Central memory CD8-positive, alpha-beta T cell (primary cell): ENCODE results near the gene SCIMP.

Source experiments
- ATAC-seq: fragments of 150-1000 bp; cut with Tn5 transposase; replicated peaks from 2 replicates; pipeline ENCODE4 v1.10.0; 2022; ENCODE audit warnings: mild to moderate bottlenecking, moderate FRiP score, moderate number of reproducible peaks; ENCODE audit not compliant: poor library complexity, severe bottlenecking; ENCODE audit errors: extremely low read depth
- DNase-seq, 2 donors: peaks; one replicate each; pipeline ENCODE4 v3.0.0; 2021; ENCODE audit warnings: low spot score in 2 of 2
- H3K27ac Mint-ChIP-seq: one replicate; pipeline ENCODE4 v1.8.0; 2022; ENCODE audit warnings: low read depth, mild to moderate bottlenecking, moderate library complexity, mixed read lengths
- H3K27me3 Mint-ChIP-seq: one replicate; pipeline ENCODE4 v1.8.0; 2022; ENCODE audit warnings: mixed read lengths
- H3K36me3 Mint-ChIP-seq: one replicate; pipeline ENCODE4 v1.8.0; 2022; ENCODE audit warnings: mild to moderate bottlenecking, moderate library complexity, mixed read lengths; ENCODE audit not compliant: insufficient read depth
- H3K4me1 Mint-ChIP-seq: one replicate; pipeline ENCODE4 v1.8.0; 2022; ENCODE audit warnings: mixed read lengths
- H3K4me3 Mint-ChIP-seq: one replicate; pipeline ENCODE4 v1.8.0; 2022; ENCODE audit warnings: mild to moderate bottlenecking, moderate library complexity, mixed read lengths
- H3K9me3 Mint-ChIP-seq: one replicate; pipeline ENCODE4 v1.8.0; 2022; ENCODE audit warnings: mixed read lengths

SCIMP gene

GRCh38 chr17:5234645-5235576 is at the start of gene SCIMP:
Gene SCIMP (minus strand): TSS chr17:5234860. CDS start chr17:5234755, 105 bp downstream.
- H3K4me3 Mint-ChIP-seq = no peak within 1 kb of the TSS
- H3K4me1 Mint-ChIP-seq = peaks cover 51% of the 10 kb centered on the region
- H3K27ac Mint-ChIP-seq = peak within 1 kb of the TSS; percentile 67
- H3K36me3 Mint-ChIP-seq = peaks cover 1% of the 10 kb centered on the region
- ATAC-seq = no peak
- peaks cover 6% of the 10 kb centered on the region for H3K9me3 Mint-ChIP-seq
- no peak for DNase-seq
- no peaks in the 10 kb centered on the region for H3K27me3 Mint-ChIP-seq

DNA sequence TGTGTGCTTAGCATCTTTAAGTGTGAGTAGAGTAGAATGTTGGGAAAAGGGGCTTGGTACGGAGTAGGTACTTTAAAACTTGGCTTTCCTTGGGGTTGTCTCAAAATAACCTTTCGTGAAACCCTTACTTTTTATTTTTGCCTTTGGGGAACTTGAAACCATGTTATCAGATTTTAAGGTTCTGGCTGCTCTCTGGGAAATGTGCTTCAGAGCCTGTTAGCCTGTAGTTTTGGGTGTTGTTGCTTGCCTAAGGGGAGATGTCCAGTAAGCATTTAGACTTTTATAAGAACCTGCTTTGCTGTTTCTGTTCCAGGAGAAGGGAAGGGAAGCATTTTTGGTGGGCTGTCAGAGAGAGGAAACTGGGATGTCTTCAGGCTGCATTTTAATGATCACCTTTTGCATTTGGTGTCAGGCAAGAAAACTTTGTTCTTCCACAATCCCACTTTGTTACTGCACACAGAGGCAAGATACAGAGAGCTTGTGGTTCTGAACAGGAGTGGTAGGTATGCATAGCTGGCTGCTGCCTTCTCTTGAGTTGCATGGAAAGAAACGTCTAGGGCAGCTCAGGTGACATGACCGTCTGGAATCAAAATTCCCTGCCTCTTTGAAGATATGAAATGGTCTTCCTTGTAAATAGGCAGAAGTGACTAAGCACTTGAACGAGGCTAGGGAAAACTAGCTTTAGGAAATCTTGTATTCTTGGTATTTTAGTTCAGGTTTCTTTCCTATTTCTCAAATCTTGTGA is 49.1 kb upstream of the SCIMP start:
- no peaks in the 10 kb centered on the region for H3K9me3 Mint-ChIP-seq

DNA sequence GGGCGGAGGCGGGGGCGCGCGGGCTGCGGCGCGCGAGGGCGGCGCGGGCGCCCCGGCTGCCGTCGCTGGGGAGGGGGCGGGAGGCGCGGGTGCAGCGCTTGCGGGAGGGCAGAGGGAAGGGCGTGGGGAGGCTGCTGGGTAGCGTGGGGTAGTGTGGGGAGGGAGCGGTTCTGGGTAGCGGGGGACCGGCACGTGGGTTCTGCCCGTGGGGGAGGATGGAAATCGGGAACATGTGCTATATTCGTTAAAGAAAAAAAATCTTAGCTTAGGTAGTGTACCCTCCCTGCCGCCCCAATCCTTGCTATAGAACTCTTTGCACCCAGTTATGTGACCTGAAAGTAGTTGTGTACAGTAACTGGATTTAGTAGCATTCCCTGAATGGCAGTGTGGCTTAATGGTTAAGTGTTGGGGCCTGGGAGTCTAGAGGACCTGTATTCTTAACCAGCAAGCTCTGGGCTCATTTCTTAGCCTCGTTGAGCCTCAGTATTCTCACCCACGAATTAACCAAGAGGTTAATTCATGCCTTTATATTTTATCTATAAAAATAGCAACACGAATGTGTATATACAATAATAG is 48.1 kb upstream of the SCIMP start:
- no peaks in the 10 kb centered on the region for H3K9me3 Mint-ChIP-seq
- H3K4me1 Mint-ChIP-seq = peaks cover 43% of the 10 kb centered on the region
- peak overlapping the region; percentile 85 for H3K4me3 Mint-ChIP-seq
- DNase-seq (peak; percentile 14), ATAC-seq (peak; percentile 48)
- peaks cover 20% of the 10 kb centered on the region for H3K36me3 Mint-ChIP-seq
- H3K27me3 Mint-ChIP-seq = no peaks in the 10 kb centered on the region
- H3K27ac Mint-ChIP-seq = peak overlapping the region; percentile 91

More for the DNA sequence above, 49.1 kb upstream of the SCIMP start:
- no peak for DNase-seq
- ATAC-seq = no peak
- Mint-ChIP-seq H3K36me3 (peaks cover 23% of the 10 kb centered on the region), H3K27me3 (no peaks in the 10 kb centered on the region), H3K4me1 (peaks cover 51% of the 10 kb centered on the region), H3K27ac (peak overlapping the region; percentile 91), H3K4me3 (peak overlapping the region; percentile 85)

DNA sequence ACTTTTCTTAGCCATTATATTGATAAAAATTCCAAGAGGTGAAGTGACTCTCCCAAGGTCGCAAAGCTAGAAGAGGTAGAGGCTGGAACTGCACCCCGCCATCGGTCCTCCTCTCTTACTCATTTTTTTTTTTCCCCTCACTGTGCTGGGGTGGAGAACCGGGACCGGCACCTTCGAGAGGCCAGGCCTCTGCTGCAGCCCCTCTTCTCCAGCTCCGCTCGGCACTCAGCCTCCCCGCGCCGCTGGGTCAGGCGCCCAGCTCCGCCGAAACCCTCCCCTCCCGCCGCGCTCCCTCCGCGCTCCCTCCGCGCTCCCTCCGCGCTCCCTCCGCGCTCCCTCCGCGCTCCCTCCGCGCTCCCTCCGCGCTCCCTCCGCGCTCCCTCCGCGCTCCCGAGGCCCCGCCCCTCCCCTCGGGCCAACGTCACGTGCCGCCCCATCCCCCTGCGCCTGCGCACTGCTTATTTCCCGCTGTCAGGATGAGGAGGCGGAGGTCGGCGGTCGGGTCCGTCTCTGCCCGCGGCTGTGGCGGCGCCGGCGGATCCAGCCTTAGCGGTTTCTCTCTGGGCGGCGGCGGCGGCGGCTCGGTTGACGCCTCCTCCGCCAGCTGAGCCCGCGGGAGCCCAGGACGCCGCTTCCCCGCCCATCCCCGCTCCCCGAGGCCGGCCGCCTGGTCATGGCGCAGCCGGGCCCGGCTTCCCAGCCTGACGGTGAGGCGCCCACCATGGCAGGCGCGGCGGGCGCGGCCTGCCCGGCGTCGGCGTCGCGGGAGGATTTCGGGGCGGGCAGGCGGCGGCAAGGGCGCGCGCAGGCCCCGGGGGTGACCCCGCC is 47.4 kb upstream of the SCIMP start, which contains the start of gene RABEP1:
TSS of gene RABEP1 (plus strand) at position 471 of the 828 bp plus-strand sequence. CDS start at position 674, 203 bp downstream.
- H3K27me3 Mint-ChIP-seq = no peaks in the 10 kb centered on the region
- no peaks in the 10 kb centered on the region for H3K9me3 Mint-ChIP-seq
- H3K4me3 Mint-ChIP-seq = peak within 1 kb of the TSS; percentile 85
- H3K36me3 Mint-ChIP-seq = peaks cover 20% of the 10 kb centered on the region
- H3K27ac Mint-ChIP-seq = peak within 1 kb of the TSS; percentile 91
- DNase-seq (peak; percentile 82 to 83), ATAC-seq (peak; percentile 78)
- peaks cover 41% of the 10 kb centered on the region for H3K4me1 Mint-ChIP-seq

GRCh38 chr17:5272322-5272721 is 37.7 kb upstream of the SCIMP start:
- Mint-ChIP-seq H3K4me1 (no peaks in the 10 kb centered on the region), H3K27ac (no peak overlapping the region), H3K27me3 (no peaks in the 10 kb centered on the region), H3K36me3 (no peaks in the 10 kb centered on the region), H3K9me3 (no peaks in the 10 kb centered on the region), H3K4me3 (no peak overlapping the region)
- ATAC-seq (no peak), DNase-seq (no peak)

GRCh38 chr17:5269241-5269960 is 34.7 kb upstream of the SCIMP start:
- DNase-seq (no peak), ATAC-seq (no peak)
- no peaks in the 10 kb centered on the region for H3K27me3 Mint-ChIP-seq
- no peaks in the 10 kb centered on the region for H3K9me3 Mint-ChIP-seq
- no peaks in the 10 kb centered on the region for H3K4me1 Mint-ChIP-seq
- H3K27ac Mint-ChIP-seq = no peak overlapping the region
- H3K36me3 Mint-ChIP-seq = no peaks in the 10 kb centered on the region
- H3K4me3 Mint-ChIP-seq = no peak overlapping the region

GRCh38 chr17:5264893-5265292 is 30.2 kb upstream of the SCIMP start:
- no peak for DNase-seq
- Mint-ChIP-seq H3K27me3 (no peaks in the 10 kb centered on the region), H3K4me1 (no peaks in the 10 kb centered on the region), H3K27ac (no peak overlapping the region), H3K36me3 (no peaks in the 10 kb centered on the region), H3K9me3 (no peaks in the 10 kb centered on the region), H3K4me3 (no peak overlapping the region)
- ATAC-seq = no peak

GRCh38 chr17:5263441-5263840 is 28.8 kb upstream of the SCIMP start:
- DNase-seq (no peak), ATAC-seq (no peak)
- H3K4me3 Mint-ChIP-seq = no peak overlapping the region
- H3K9me3 Mint-ChIP-seq = no peaks in the 10 kb centered on the region
- no peak overlapping the region for H3K27ac Mint-ChIP-seq
- H3K27me3 Mint-ChIP-seq = no peaks in the 10 kb centered on the region
- H3K4me1 Mint-ChIP-seq = no peaks in the 10 kb centered on the region
- H3K36me3 Mint-ChIP-seq = no peaks in the 10 kb centered on the region

DNA sequence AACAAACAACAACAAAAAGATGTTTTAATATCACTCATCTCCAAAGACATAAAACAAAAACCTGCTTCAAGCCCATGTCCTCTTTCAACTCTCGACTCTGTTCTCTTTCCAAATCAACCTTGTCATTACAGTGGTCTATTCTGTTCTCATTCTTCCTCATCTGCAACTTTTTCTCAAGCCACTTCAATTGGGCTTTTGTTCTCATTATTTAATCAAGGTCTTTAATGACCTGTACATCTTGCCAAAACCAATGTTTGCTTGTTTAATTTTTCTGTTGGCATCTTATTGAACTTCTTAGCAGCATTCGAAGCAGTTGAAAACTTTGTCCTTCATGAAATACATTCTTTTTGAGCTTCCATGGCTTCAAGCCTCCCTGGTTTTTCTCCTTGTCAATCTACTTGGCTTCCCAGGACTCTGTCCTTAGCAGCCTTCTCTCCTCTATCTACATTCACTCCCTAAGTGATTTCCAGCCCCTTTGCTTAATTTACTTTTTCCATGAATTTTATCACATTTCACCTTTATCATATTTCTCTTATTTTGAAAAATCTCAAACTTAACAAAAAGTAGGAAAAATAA is 27.8 kb upstream of the SCIMP start:
- no peak overlapping the region for H3K4me3 Mint-ChIP-seq
- no peaks in the 10 kb centered on the region for H3K9me3 Mint-ChIP-seq
- H3K4me1 Mint-ChIP-seq = no peaks in the 10 kb centered on the region
- H3K27me3 Mint-ChIP-seq = no peaks in the 10 kb centered on the region
- DNase-seq (no peak), ATAC-seq (no peak)
- no peak overlapping the region for H3K27ac Mint-ChIP-seq
- H3K36me3 Mint-ChIP-seq = no peaks in the 10 kb centered on the region

GRCh38 chr17:5260542-5260941 is 25.9 kb upstream of the SCIMP start:
- H3K4me1 Mint-ChIP-seq = no peaks in the 10 kb centered on the region
- H3K9me3 Mint-ChIP-seq = no peaks in the 10 kb centered on the region
- H3K36me3 Mint-ChIP-seq = no peaks in the 10 kb centered on the region
- H3K27ac Mint-ChIP-seq = no peak overlapping the region
- H3K27me3 Mint-ChIP-seq = no peaks in the 10 kb centered on the region
- no peak overlapping the region for H3K4me3 Mint-ChIP-seq
- ATAC-seq = no peak
- no peak for DNase-seq

GRCh38 chr17:5257124-5257523 is 22.5 kb upstream of the SCIMP start:
- H3K4me1 Mint-ChIP-seq = peaks cover 7% of the 10 kb centered on the region
- ATAC-seq (no peak), DNase-seq (no peak)
- H3K4me3 Mint-ChIP-seq = no peak overlapping the region
- no peaks in the 10 kb centered on the region for H3K9me3 Mint-ChIP-seq
- H3K36me3 Mint-ChIP-seq = no peaks in the 10 kb centered on the region
- H3K27ac Mint-ChIP-seq = no peak overlapping the region
- no peaks in the 10 kb centered on the region for H3K27me3 Mint-ChIP-seq
